COLO668 (cell line): Measurements from ENCODE around the gene SDK1.

Experiments
- DNase-seq: peaks from one replicate; lab custom pipeline; 2025; ENCODE audit not compliant: unreplicated experiment; lab: John Stamatoyannopoulos, UW

The SDK1 gene

DNA sequence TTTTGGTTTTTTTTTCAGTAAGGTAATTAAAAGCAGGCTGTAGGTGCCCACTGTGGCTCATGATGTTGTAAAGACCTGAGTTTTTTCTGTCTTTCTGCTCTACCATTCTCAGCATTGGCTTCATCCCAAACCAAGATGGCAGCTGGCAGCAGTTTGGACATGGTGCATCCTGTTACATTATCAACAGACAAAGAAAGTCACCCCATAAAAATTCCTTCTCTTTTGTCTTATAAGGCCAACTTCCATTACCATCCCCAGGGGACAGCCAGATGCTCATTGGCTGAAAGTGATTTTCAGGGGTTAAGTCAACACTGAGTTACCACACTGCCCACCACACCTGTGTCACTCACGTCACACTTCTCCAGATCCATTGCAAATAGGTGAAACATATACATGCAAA, 558.4 kb downstream of the SDK1 start:
- DNase-seq: no peak

DNA sequence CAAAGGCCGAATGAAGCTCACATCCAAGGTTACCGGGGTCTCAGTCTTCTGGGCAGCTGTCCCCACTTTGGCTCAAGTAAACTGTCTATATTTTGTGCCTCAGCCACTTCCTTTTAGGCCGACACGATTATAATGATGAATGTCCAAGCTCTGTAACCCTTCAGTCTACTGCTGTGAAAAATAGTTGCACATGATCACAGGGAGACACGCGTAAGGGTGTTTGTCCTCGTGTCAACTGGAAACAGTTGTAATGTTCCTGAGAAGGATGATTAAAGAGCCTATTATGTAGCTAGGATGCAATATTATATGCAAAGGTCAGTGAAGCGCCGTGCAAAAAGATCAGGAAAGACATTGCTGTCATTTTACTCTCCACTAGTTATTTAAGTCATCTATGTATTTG, 559.9 kb downstream of the SDK1 start:
- no peak for DNase-seq

DNA sequence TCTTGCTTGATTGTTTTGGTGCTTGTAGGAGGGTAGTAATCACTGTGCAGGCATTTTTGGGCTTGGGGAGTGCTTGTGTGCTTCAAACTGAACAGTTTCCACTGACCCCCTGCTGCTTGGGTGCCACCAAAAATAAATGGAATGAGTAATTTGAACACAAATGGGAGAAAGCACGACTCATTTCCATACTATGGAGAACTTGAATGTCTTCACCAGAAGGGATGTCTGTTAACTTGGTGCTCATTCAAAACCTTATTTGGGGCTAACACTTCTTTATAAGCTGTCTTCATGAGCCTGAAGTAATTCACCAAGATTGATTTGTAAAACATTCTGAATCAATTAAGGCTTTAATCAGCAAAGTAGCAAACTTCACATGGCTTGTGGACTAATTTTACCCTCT, 560.3 kb downstream of the SDK1 start:
- DNase-seq: no peak

- DNase-seq: no peak
Measured at GRCh38 chr7:3861941-3862340, 560.9 kb downstream of the SDK1 start.

GRCh38 chr7:3862774-3863173, 561.7 kb downstream of the SDK1 start:
- no peak for DNase-seq

GRCh38 chr7:3866277-3866676, 565.2 kb downstream of the SDK1 start:
- DNase-seq: no peak

- DNase-seq: no peak
Measured at GRCh38 chr7:3867863-3868262, 566.8 kb downstream of the SDK1 start.

GRCh38 chr7:3879355-3880075, 578.5 kb downstream of the SDK1 start:
- peak; percentile 51 for DNase-seq

- DNase-seq: peak; percentile 87
Measured at GRCh38 chr7:3880228-3880987, 579.4 kb downstream of the SDK1 start.

- no peak for DNase-seq
Measured at GRCh38 chr7:3882782-3883181, 581.7 kb downstream of the SDK1 start.

GRCh38 chr7:3884543-3884942, 583.5 kb downstream of the SDK1 start:
- no peak for DNase-seq

DNA sequence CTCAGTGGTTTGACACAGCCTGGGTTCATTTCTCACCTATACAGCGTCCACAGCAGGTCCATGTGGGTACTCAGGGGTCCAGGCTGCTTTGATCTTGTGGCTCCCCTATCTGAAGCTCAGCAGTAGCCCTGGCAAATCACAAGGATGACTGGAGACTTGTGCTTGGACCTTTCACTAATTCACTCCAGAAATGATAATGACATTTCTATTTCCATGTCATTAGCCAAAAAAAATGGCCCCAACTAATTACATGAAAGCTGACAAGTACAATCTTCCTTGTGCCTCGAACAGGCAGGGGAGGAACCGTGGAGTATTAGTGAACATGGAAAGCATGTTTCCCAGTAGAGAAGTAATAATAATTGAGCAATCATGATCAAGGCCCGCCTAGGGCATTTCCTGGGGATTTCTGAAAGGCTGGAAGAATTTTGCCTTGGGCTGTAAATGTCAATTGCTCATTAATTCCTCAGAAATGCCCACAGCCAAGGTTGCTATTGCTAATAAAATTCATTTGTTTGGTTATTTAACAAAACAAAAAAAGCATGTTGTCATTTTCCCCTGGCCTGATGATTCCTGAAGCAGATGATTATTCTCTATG, 586.1 kb downstream of the SDK1 start:
- DNase-seq: no peak

DNA sequence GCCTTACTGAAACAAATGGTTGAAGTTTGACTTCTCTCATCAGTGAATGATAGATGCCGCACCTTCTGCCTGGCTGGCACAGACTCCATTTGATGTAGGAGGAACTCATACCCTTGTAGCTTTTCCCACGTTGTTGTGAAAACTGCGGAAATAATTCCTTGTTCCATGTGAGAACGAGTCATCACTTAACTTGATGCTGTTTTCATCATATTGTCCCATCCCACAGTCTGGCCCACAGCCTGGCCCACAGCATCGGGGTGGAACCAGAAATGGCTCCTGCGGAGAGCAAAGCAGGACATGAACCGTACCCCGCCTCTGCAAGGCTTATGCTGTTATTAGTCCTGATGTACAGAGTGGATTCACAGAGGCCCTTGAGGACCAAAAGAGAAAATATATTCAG, 587.0 kb downstream of the SDK1 start:
- no peak for DNase-seq

GRCh38 chr7:3892157-3892556, 591.1 kb downstream of the SDK1 start:
- no peak for DNase-seq

GRCh38 chr7:3892686-3893085, 591.6 kb downstream of the SDK1 start:
- no peak for DNase-seq

GRCh38 chr7:3893151-3893788, 592.2 kb downstream of the SDK1 start:
- no peak for DNase-seq

DNA sequence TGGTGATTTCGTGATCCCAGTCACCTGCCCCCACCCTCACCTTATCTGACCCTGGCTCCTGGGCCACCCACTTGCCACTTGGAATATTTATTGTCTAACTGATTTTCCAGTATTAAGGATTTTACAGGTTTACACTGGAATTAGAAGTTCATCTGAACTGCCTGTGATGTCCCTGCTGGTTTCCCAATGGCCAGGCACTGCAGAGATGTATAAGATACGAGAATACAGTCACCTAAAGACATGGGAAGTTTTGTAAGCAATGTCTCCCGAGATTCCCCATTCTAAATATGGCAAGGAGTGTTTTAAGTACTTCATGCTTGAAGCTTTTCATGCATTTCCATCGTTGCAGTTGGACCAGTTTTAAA, 592.7 kb downstream of the SDK1 start:
- no peak for DNase-seq

DNA sequence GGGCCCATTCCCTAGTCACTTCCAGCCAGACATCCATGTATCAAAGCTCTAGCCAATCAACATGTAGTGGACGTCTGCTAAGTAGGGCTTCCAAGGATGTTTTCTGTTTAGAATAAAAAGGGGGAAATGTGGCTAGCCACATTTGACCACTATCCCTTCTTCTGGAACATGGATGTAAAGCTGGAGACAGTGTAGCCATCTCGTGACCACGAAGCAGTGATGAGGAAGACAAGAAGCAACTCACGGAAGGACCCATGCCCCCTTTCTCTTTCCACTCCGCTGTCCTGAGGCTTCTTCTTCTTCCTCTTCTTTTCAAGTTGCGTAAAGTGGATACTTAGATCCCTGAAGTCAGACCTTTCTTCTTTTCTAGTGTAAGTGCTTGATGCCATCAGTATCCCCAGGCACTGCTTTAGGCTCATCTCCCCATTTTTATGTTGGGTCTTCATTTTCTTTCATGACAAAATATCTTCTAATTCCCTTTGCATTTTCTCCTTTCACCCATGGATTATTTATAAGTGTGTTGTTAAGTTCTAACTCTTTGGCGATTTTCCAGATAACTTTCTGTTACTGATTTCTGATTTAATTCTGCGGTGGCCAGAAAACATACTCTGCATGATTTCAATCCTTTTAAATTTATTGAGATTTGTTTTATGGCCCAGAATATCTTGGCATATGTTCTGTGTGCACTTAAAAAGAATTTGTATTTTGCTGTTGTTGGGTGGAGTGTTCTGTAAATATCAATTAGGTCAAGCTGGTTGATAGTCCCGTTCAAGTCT, 594.5 kb downstream of the SDK1 start:
- no peak for DNase-seq

- no peak for DNase-seq
Measured at GRCh38 chr7:3896169-3896765, 595.2 kb downstream of the SDK1 start.

DNA sequence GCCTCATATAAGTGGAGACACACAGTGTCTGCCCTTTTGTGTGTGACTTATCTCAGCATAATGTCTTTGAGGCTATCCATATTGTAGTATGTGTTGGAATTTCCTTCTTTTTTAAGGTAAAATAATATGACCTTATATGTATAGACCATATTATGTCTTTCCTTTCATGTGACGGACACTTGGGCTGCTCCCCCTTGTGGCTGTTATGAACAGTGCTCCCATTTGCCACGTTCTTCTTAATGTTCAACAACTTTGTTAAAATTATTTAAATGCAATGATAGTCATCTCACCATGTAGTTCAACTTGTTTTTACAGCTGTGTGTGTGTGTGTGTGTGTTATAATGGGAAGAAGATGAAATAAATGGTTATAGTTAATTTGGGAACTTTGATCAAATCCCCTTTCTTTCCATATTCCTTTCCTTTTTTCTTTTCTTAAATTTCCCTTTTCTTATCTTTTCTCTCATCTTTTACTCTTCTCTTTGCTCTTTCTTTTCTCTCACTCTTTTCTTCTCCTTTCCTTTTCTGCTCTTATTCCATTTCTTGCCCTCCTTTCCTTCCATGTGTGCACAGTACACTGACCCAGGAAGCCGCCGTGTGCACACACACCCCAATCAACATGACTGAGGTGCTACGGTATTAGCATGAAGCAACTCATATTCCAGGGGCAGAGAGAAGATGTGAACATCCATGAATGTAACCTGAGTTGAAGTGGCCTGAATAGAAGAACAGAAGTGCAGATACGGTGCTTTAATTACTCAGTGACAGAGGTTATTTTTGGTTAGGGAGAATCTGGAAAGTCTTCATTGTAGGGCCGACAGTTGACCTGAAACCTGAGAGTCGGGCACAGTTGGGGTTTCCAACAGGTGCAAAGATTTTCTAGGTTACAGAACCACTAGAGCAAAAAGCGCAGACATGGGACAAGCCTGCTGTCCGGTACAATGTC, 596.6 kb downstream of the SDK1 start:
- peak; percentile 69 for DNase-seq
